ENCODE results near the gene PNLIPRP2.

DNA sequence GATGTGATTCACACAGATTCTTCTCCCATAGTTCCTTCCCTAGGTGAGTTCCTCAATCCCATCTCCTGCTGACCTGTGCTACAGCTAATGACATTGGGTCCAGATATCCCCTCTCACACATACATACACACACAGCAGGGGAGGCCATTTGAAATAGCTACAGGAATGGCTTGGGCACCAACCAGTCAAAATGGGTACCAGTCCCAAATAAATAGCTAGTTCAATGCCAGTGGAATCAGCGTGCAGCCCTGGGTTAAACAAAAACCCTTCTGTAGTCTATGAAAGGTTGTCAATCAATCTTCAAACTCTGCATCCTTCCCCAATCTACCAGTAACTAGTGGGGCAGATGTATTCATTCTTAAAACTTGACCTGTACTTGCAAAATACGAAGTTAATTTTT, 9.3 kb downstream of the PNLIPRP2 start:
- TF ChIP-seq CTCF (IDR thresholded peaks at IDR 0.05) (no peak), POLR2A (IDR thresholded peaks at IDR 0.05) (no peak)

Data from body of pancreas (tissue), 4 donors.